Esophagus muscularis mucosa (tissue), 3 donors: Measurements from ENCODE around the gene KRT77.

Source experiments
- POLR2A ChIP-seq: fragments of 450-650 bp; IDR thresholded peaks from one replicate; pipeline ENCODE4 v1.6.1; 2017; ENCODE audit warnings: antibody characterized with exemption, moderate library complexity, mild to moderate bottlenecking, low read depth
- POLR2AphosphoS5 ChIP-seq, 2 donors: sonication (generic); formaldehyde crosslinking; IDR thresholded peaks; one replicate each; pipeline ENCODE4 v1.6.1; 2017; ENCODE audit warnings: antibody characterized with exemption in 2 of 2
- TF ChIP-seq, protein P1 (sequence below), 3 experiments: fragments of 200-600 bp in 2 of 3; fragments of 450-650 bp in 1 of 3; sonication (generic) in 2 of 3; IDR thresholded peaks; one replicate each; pipeline ENCODE4 v1.5.1; 2017 to 2019; ENCODE audit warnings: antibody characterized with exemption in 3 of 3, mild to moderate bottlenecking in 2 of 3, moderate library complexity in 1 of 3

DNA sequence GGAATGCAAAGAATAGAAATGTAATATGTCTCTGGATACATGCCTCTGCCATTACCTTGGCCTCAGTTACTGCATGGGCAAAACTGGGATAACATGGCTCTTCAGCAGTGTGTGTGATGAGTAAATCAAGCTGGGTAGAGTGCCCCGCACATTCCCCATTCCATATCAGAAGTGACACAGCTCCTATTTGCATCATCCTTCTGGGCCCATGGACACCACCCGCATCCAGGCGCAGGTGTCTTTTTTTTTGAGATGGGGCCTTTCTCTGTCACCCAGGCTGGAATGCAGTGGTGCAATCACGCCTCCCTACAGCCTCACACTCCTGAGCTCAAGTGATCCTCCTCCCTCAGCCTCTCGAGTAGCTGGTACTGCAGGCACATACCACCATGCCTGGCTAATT lies 42.2 kb upstream of the KRT77 start:
- TF ChIP-seq POLR2AphosphoS5 (IDR thresholded peaks at IDR 0.05) (no peak), POLR2A (no peak)
- TF ChIP-seq, protein P1, sequence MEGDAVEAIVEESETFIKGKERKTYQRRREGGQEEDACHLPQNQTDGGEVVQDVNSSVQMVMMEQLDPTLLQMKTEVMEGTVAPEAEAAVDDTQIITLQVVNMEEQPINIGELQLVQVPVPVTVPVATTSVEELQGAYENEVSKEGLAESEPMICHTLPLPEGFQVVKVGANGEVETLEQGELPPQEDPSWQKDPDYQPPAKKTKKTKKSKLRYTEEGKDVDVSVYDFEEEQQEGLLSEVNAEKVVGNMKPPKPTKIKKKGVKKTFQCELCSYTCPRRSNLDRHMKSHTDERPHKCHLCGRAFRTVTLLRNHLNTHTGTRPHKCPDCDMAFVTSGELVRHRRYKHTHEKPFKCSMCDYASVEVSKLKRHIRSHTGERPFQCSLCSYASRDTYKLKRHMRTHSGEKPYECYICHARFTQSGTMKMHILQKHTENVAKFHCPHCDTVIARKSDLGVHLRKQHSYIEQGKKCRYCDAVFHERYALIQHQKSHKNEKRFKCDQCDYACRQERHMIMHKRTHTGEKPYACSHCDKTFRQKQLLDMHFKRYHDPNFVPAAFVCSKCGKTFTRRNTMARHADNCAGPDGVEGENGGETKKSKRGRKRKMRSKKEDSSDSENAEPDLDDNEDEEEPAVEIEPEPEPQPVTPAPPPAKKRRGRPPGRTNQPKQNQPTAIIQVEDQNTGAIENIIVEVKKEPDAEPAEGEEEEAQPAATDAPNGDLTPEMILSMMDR (IDR thresholded peaks at IDR 0.05): no peak
